HG03457 (cell line): ENCODE results near the gene FLT3.
"Not testable (repeated sequence)": the region's sequence is repeated elsewhere in the genome, so short reads cannot be mapped to it uniquely, and the experiment has no call there.

Experiments
- ATAC-seq: cut with Tn5 transposase; IDR thresholded peaks from one replicate; pipeline ENCODE4 v1.9.1; 2021; ENCODE audit warnings: moderate number of reproducible peaks; ENCODE audit not compliant: unreplicated experiment

FLT3 gene

GRCh38 chr13:27975564-27976361 lies 124.6 kb downstream of the FLT3 start:
- ATAC-seq = no peak

GRCh38 chr13:27973961-27974662 lies 126.3 kb downstream of the FLT3 start:
- no peak for ATAC-seq

GRCh38 chr13:27973291-27973690 lies 127.1 kb downstream of the FLT3 start:
- ATAC-seq = no peak

- ATAC-seq = no peak
Observed at GRCh38 chr13:27972478-27972820, 127.9 kb downstream of the FLT3 start.

GRCh38 chr13:27971776-27972477 lies 128.4 kb downstream of the FLT3 start:
- no peak for ATAC-seq

- no peak for ATAC-seq
Observed at GRCh38 chr13:27971236-27971645, 129.1 kb downstream of the FLT3 start.

- ATAC-seq = no peak
Observed at GRCh38 chr13:27970382-27971235, 129.8 kb downstream of the FLT3 start.

- no peak for ATAC-seq
Observed at GRCh38 chr13:27969866-27970229, 130.5 kb downstream of the FLT3 start.

- no peak for ATAC-seq
Observed at GRCh38 chr13:27969082-27969865, 131.1 kb downstream of the FLT3 start, which contains the start of gene CDX2. TSS of gene CDX2 (minus strand) at chr13:27969315. CDS start at chr13:27969006, 309 bp downstream.

GRCh38 chr13:27968316-27969081 lies 131.9 kb downstream of the FLT3 start:
- no peak for ATAC-seq

- no peak for ATAC-seq
Observed at GRCh38 chr13:27967736-27968315, 132.6 kb downstream of the FLT3 start.

GRCh38 chr13:27967203-27967735 lies 133.1 kb downstream of the FLT3 start:
- no peak for ATAC-seq

GRCh38 chr13:27966641-27967202 lies 133.7 kb downstream of the FLT3 start:
- no peak for ATAC-seq

GRCh38 chr13:27965740-27966640 lies 134.4 kb downstream of the FLT3 start:
- no peak for ATAC-seq

GRCh38 chr13:27965343-27965739 lies 135.0 kb downstream of the FLT3 start:
- no peak for ATAC-seq

GRCh38 chr13:27964741-27965323 lies 135.5 kb downstream of the FLT3 start:
- ATAC-seq = no peak

GRCh38 chr13:27964206-27964605 lies 136.2 kb downstream of the FLT3 start:
- not testable (repeated sequence) for ATAC-seq
